Naive B cell (primary cell): Measurements from ENCODE around the gene SLC37A1. TPM values are rescaled to one million over a fixed set of nuclear protein-coding genes. Genes with fewer than 3 reads are reported as not detected.

Source experiments
- ATAC-seq, 2 donors: fragments of 150-1000 bp; cut with Tn5 transposase; 2 replicates each; pipeline ENCODE4 v1.10.0; 2021; ENCODE audit warnings: low read depth in 2 of 2, mild to moderate bottlenecking in 2 of 2, moderate library complexity in 2 of 2
- DNase-seq: peaks from one replicate; pipeline ENCODE4 v3.0.0; 2022
- H3K27ac Mint-ChIP-seq, 6 donors: one replicate each; pipeline ENCODE4 v1.8.0; 2020 to 2022; ENCODE audit warnings: mild to moderate bottlenecking in 6 of 6, mixed read lengths in 6 of 6, moderate library complexity in 5 of 6, inconsistent platforms in 2 of 6
- H3K27me3 Mint-ChIP-seq, 3 donors: one replicate each; pipeline ENCODE4 v1.8.0; 2021 to 2022; ENCODE audit warnings: mixed read lengths in 3 of 3, mild to moderate bottlenecking in 1 of 3
- H3K36me3 Mint-ChIP-seq, 2 donors: one replicate each; pipeline ENCODE4 v1.8.0; 2020 to 2022; ENCODE audit warnings: mixed read lengths in 2 of 2, inconsistent platforms in 1 of 2, mild to moderate bottlenecking in 1 of 2
- H3K4me1 Mint-ChIP-seq, 3 donors: one replicate each; pipeline ENCODE4 v1.8.0; 2020 to 2022; ENCODE audit warnings: mixed read lengths in 3 of 3, inconsistent platforms in 1 of 3, mild to moderate bottlenecking in 1 of 3, moderate library complexity in 1 of 3
- H3K4me3 Mint-ChIP-seq, 8 donors: one replicate each; pipeline ENCODE4 v1.8.0; 2020 to 2022; ENCODE audit warnings: mild to moderate bottlenecking in 8 of 8, mixed read lengths in 8 of 8, moderate library complexity in 8 of 8, inconsistent platforms in 2 of 8
- H3K9me3 Mint-ChIP-seq, 7 donors: one replicate each; pipeline ENCODE4 v1.8.0; 2020 to 2022; ENCODE audit warnings: mixed read lengths in 7 of 7, mild to moderate bottlenecking in 5 of 7, inconsistent platforms in 2 of 7, moderate library complexity in 1 of 7
- polyA plus RNA-seq, 6 donors: library from polyadenylated mRNA; unstranded; fragments of 300-500 nt; fragmentation: Illumina TruSeq; gene quantifications; one replicate each; pipeline ENCODE4 v1.2.3, GENCODE V29; 2021; ENCODE audit warnings: low read depth in 6 of 6

The SLC37A1 gene
- polyA plus RNA-seq, 6 donors from 2014 or later: 4.9 to 15.7 (median 11.2) TPM

GRCh38 chr21:42486531-42486930 lies 27.1 kb upstream of the SLC37A1 start:
- DNase-seq (no peak), ATAC-seq (no peak)
- H3K27ac Mint-ChIP-seq: no peak overlapping the region
- H3K4me1 Mint-ChIP-seq: no peaks in the 10 kb centered on the region
- no peaks in the 10 kb centered on the region for H3K9me3 Mint-ChIP-seq
- H3K4me3 Mint-ChIP-seq: no peak overlapping the region
- peaks cover 0 to 31% (median 30%) of the 10 kb centered on the region in 3 donors for H3K27me3 Mint-ChIP-seq
- no peaks in the 10 kb centered on the region for H3K36me3 Mint-ChIP-seq

GRCh38 chr21:42489006-42489563 lies 24.6 kb upstream of the SLC37A1 start:
- DNase-seq (no peak), ATAC-seq (no peak)
- H3K27ac Mint-ChIP-seq: no peak overlapping the region
- peaks cover 0 to 37% (median 30%) of the 10 kb centered on the region in 3 donors for H3K27me3 Mint-ChIP-seq
- no peaks in the 10 kb centered on the region for H3K9me3 Mint-ChIP-seq
- no peaks in the 10 kb centered on the region for H3K4me1 Mint-ChIP-seq
- no peak overlapping the region for H3K4me3 Mint-ChIP-seq
- no peaks in the 10 kb centered on the region for H3K36me3 Mint-ChIP-seq

GRCh38 chr21:42489991-42490390 lies 23.7 kb upstream of the SLC37A1 start:
- Mint-ChIP-seq H3K4me1 (no peaks in the 10 kb centered on the region), H3K4me3 (peak overlapping the region in 1 of 8 donors; percentile 5), H3K27ac (no peak overlapping the region), H3K36me3 (no peaks in the 10 kb centered on the region), H3K9me3 (no peaks in the 10 kb centered on the region), H3K27me3 (peaks cover 0 to 37% (median 30%) of the 10 kb centered on the region in 3 donors)
- no peak for ATAC-seq
- DNase-seq: no peak

- no peaks in the 10 kb centered on the region for H3K9me3 Mint-ChIP-seq
- H3K27ac Mint-ChIP-seq: no peak overlapping the region
- ATAC-seq: no peak
- no peak for DNase-seq
- H3K4me3 Mint-ChIP-seq: peak overlapping the region in 1 of 8 donors; percentile 27
- H3K36me3 Mint-ChIP-seq: no peaks in the 10 kb centered on the region
- H3K27me3 Mint-ChIP-seq: peaks cover 0 to 34% (median 30%) of the 10 kb centered on the region in 3 donors
- peaks cover 0 to 3% (median under 1%) of the 10 kb centered on the region in 3 donors for H3K4me1 Mint-ChIP-seq
Observed at GRCh38 chr21:42490720-42491119, 22.9 kb upstream of the SLC37A1 start.

- Mint-ChIP-seq H3K4me1 (peaks cover 4 to 7% (median 6%) of the 10 kb centered on the region in 3 donors), H3K27ac (no peak overlapping the region), H3K36me3 (no peaks in the 10 kb centered on the region), H3K4me3 (peak overlapping the region in 1 of 8 donors; percentile 27), H3K9me3 (no peaks in the 10 kb centered on the region), H3K27me3 (peaks cover 0 to 29% (median 28%) of the 10 kb centered on the region in 3 donors)
- ATAC-seq (no peak), DNase-seq (no peak)
Observed at GRCh38 chr21:42491328-42491727, 22.3 kb upstream of the SLC37A1 start.

GRCh38 chr21:42492201-42492600 lies 21.5 kb upstream of the SLC37A1 start:
- no peaks in the 10 kb centered on the region for H3K9me3 Mint-ChIP-seq
- peaks cover 10 to 14% (median 13%) of the 10 kb centered on the region in 3 donors for H3K4me1 Mint-ChIP-seq
- ATAC-seq (no peak), DNase-seq (no peak)
- H3K36me3 Mint-ChIP-seq: no peaks in the 10 kb centered on the region
- no peak overlapping the region for H3K27ac Mint-ChIP-seq
- H3K27me3 Mint-ChIP-seq: peaks cover 0 to 20% (median 19%) of the 10 kb centered on the region in 3 donors
- H3K4me3 Mint-ChIP-seq: no peak overlapping the region

GRCh38 chr21:42493109-42494060 lies 20.3 kb upstream of the SLC37A1 start:
- DNase-seq: no peak
- no peak for ATAC-seq
- Mint-ChIP-seq H3K4me3 (peak overlapping the region in 1 of 8 donors; percentile 22), H3K27ac (peak overlapping the region in 1 of 6 donors; percentile 6), H3K27me3 (peaks cover 0 to 13% (median 12%) of the 10 kb centered on the region in 3 donors), H3K36me3 (no peaks in the 10 kb centered on the region), H3K4me1 (peaks cover 10 to 14% (median 13%) of the 10 kb centered on the region in 3 donors), H3K9me3 (no peaks in the 10 kb centered on the region)

GRCh38 chr21:42495027-42495426 lies 18.6 kb upstream of the SLC37A1 start:
- Mint-ChIP-seq H3K36me3 (no peaks in the 10 kb centered on the region), H3K4me3 (peak overlapping the region in 6 of 8 donors; percentile 3 to 93 (median 88)), H3K27ac (peak overlapping the region in 3 of 6 donors; percentile 37 to 94 (median 92)), H3K9me3 (no peaks in the 10 kb centered on the region), H3K27me3 (peaks cover 0 to 5% (median under 1%) of the 10 kb centered on the region in 3 donors), H3K4me1 (peaks cover 10 to 14% (median 13%) of the 10 kb centered on the region in 3 donors)
- ATAC-seq (no peak), DNase-seq (no peak)

- DNase-seq (no peak), ATAC-seq (peak; percentile 4 to 9)
- H3K4me1 Mint-ChIP-seq: peaks cover 10 to 14% (median 13%) of the 10 kb centered on the region in 3 donors
- no peaks in the 10 kb centered on the region for H3K9me3 Mint-ChIP-seq
- H3K36me3 Mint-ChIP-seq: no peaks in the 10 kb centered on the region
- peak overlapping the region; percentile 92 to 99 (median 96) for H3K27ac Mint-ChIP-seq
- peak overlapping the region; percentile 87 to 95 (median 93) for H3K4me3 Mint-ChIP-seq
- H3K27me3 Mint-ChIP-seq: peaks cover 0 to 5% (median 0%) of the 10 kb centered on the region in 3 donors
Observed at GRCh38 chr21:42495765-42496119, 17.9 kb upstream of the SLC37A1 start.

- Mint-ChIP-seq H3K4me1 (peaks cover 10 to 14% (median 13%) of the 10 kb centered on the region in 3 donors), H3K36me3 (no peaks in the 10 kb centered on the region), H3K27ac (peak within 1 kb of the TSS; percentile 92 to 99 (median 96)), H3K9me3 (no peaks in the 10 kb centered on the region), H3K27me3 (peaks cover 0 to 5% (median 0%) of the 10 kb centered on the region in 3 donors), H3K4me3 (peak within 1 kb of the TSS; percentile 87 to 95 (median 93))
- DNase-seq (peak; percentile 99), ATAC-seq (peak; percentile 92)
Observed at GRCh38 chr21:42496120-42496838, 17.4 kb upstream of the SLC37A1 start, which contains the start of gene RSPH1. RSPH1 (minus strand) TSS chr21:42496224; CDS start chr21:42496186, 38 bp downstream.

GRCh38 chr21:42496839-42497202 lies 16.8 kb upstream of the SLC37A1 start:
- peak overlapping the region; percentile 87 to 95 (median 93) for H3K4me3 Mint-ChIP-seq
- peaks cover 10 to 14% (median 13%) of the 10 kb centered on the region in 3 donors for H3K4me1 Mint-ChIP-seq
- no peak for ATAC-seq
- H3K9me3 Mint-ChIP-seq: no peaks in the 10 kb centered on the region
- H3K27me3 Mint-ChIP-seq: peaks cover 0 to 5% (median 0%) of the 10 kb centered on the region in 3 donors
- DNase-seq: no peak
- H3K27ac Mint-ChIP-seq: peak overlapping the region; percentile 92 to 99 (median 96)
- H3K36me3 Mint-ChIP-seq: no peaks in the 10 kb centered on the region

GRCh38 chr21:42498012-42498411 lies 15.6 kb upstream of the SLC37A1 start:
- Mint-ChIP-seq H3K4me3 (peak overlapping the region in 2 of 8 donors; percentile 61 to 67), H3K27me3 (no peaks in the 10 kb centered on the region), H3K36me3 (no peaks in the 10 kb centered on the region), H3K9me3 (no peaks in the 10 kb centered on the region), H3K27ac (peak overlapping the region in 1 of 6 donors; percentile 61), H3K4me1 (peaks cover 10 to 14% (median 13%) of the 10 kb centered on the region in 3 donors)
- ATAC-seq (no peak), DNase-seq (no peak)
